Neural cell (in vitro differentiated cells): Measurements from ENCODE around the gene GATA2. TPM values are rescaled to one million over a fixed set of nuclear protein-coding genes. Genes with fewer than 3 reads are reported as not detected.

ENCODE experiments used
- H2AFZ ChIP-seq: fragments of 200-600, 300-800 bp; sonication (generic), shearing (Covaris generic); 2 replicates; pipeline ENCODE4 v1.6.0; 2014; ENCODE audit warnings: low read depth, mild to moderate bottlenecking, antibody characterized with exemption, low read length, moderate library complexity
- H3F3A ChIP-seq: fragments of 200-600 bp; shearing (Covaris generic); 2 replicates; pipeline ENCODE4 v1.6.1; 2016; ENCODE audit warnings: mild to moderate bottlenecking, moderate library complexity, mixed read lengths, antibody characterized with exemption, low read length; ENCODE audit not compliant: insufficient read depth, poor library complexity, severe bottlenecking
- H3K27ac ChIP-seq: fragments of 200-600, 300-800 bp; sonication (generic), shearing (Covaris generic); 2 replicates; pipeline ENCODE4 v1.5.1; 2014; ENCODE audit warnings: mild to moderate bottlenecking, low read length, moderate library complexity
- H3K27me3 ChIP-seq: fragments of 300-800, 200-600 bp; sonication (generic), shearing (Covaris generic); 2 replicates; pipeline ENCODE4 v1.6.0; 2014; ENCODE audit warnings: mild to moderate bottlenecking, low read depth, low read length, moderate library complexity; ENCODE audit not compliant: insufficient read depth
- H3K36me3 ChIP-seq: fragments of 300-800, 200-600 bp; sonication (generic), shearing (Covaris generic); 2 replicates; pipeline ENCODE4 v1.5.1; 2014; ENCODE audit warnings: mild to moderate bottlenecking, antibody characterized with exemption, low read length, moderate library complexity; ENCODE audit not compliant: insufficient read depth
- H3K4me2 ChIP-seq: fragments of 300-800, 200-600 bp; sonication (generic), shearing (Covaris generic); 2 replicates; pipeline ENCODE4 v1.6.0; 2014; ENCODE audit warnings: mild to moderate bottlenecking, low read length
- H3K4me3 ChIP-seq: fragments of 300-800, 200-600 bp; sonication (generic), shearing (Covaris generic); 2 replicates; pipeline ENCODE4 v1.5.1; 2014; ENCODE audit warnings: mild to moderate bottlenecking, low read length, moderate library complexity
- H3K79me2 ChIP-seq: fragments of 200-600 bp; shearing (Covaris generic); replicated peaks from 2 replicates; pipeline ENCODE4 v1.6.0; 2014; ENCODE audit warnings: mild to moderate bottlenecking, low read length, moderate library complexity; ENCODE audit not compliant: insufficient read depth
- H3K9ac ChIP-seq: fragments of 300-800, 200-600 bp; sonication (generic), shearing (Covaris generic); 2 replicates; pipeline ENCODE4 v1.6.1; 2016; ENCODE audit warnings: mild to moderate bottlenecking, low read length, mixed read lengths
- H3K9me2 ChIP-seq: fragments of 200-600 bp; shearing (Covaris generic); 2 replicates; pipeline ENCODE4 v1.6.1; 2016; ENCODE audit warnings: mild to moderate bottlenecking, low read length, mixed read lengths; ENCODE audit not compliant: insufficient read depth
- H3K9me3 ChIP-seq: fragments of 200-600, 300-800 bp; sonication (generic), shearing (Covaris generic); 2 replicates; pipeline ENCODE4 v1.6.1; 2016; ENCODE audit warnings: mild to moderate bottlenecking, mixed run types, low read length, moderate library complexity, mixed read lengths
- H4K20me1 ChIP-seq: fragments of 200-600 bp; shearing (Covaris generic); 2 replicates; pipeline ENCODE4 v1.6.1; 2016; ENCODE audit warnings: mild to moderate bottlenecking, mixed run types; ENCODE audit not compliant: insufficient read depth
- EP300 ChIP-seq: fragments of 450-650 bp; conservative IDR thresholded peaks from 2 replicates; pipeline ENCODE4 v1.6.1; 2014; ENCODE audit warnings: antibody characterized with exemption, mild to moderate bottlenecking, moderate library complexity; ENCODE audit not compliant: poor library complexity, severe bottlenecking
- EZH2 ChIP-seq: fragments of 200-600, 300-800 bp; shearing (Covaris generic), sonication (generic); IDR thresholded peaks from 2 replicates; pipeline ENCODE4 v1.6.1; 2014; ENCODE audit warnings: antibody characterized with exemption, low read length, borderline replicate concordance, mild to moderate bottlenecking; ENCODE audit not compliant: insufficient read depth, poor library complexity, severe bottlenecking
- MXI1 ChIP-seq: fragments of 450-650 bp; conservative IDR thresholded peaks from 2 replicates; pipeline ENCODE4 v1.6.1; 2014; ENCODE audit warnings: antibody characterized with exemption, mild to moderate bottlenecking; ENCODE audit not compliant: poor library complexity, severe bottlenecking
- POLR2AphosphoS5 ChIP-seq: IDR thresholded peaks from 2 replicates; pipeline ENCODE4 v1.6.1; 2012
- RAD21 ChIP-seq: fragments of 450-650 bp; conservative IDR thresholded peaks from 2 replicates; pipeline ENCODE4 v1.6.1; 2014; ENCODE audit warnings: antibody characterized with exemption, mild to moderate bottlenecking, moderate library complexity
- SMC3 ChIP-seq: fragments of 450-650 bp; conservative IDR thresholded peaks from 2 replicates; pipeline ENCODE4 v1.6.1; 2014; ENCODE audit warnings: antibody characterized with exemption, mild to moderate bottlenecking, moderate library complexity; ENCODE audit not compliant: poor library complexity
- TAF1 ChIP-seq: IDR thresholded peaks from 2 replicates; pipeline ENCODE4 v1.6.1; 2012; ENCODE audit warnings: low read depth
- polyA plus RNA-seq: library from polyadenylated mRNA; depleted of rRNA; stranded (reverse); fragments of >200 nt; gene quantifications from 2 replicates; pipeline ENCODE4 v1.2.3, GENCODE V29; 2014
- TF ChIP-seq, protein P1 (sequence below): IDR thresholded peaks from 2 replicates; pipeline ENCODE4 v1.6.1; 2012; ENCODE audit warnings: borderline replicate concordance
- TF ChIP-seq, protein P2 (sequence below): fragments of 450-650 bp; IDR thresholded peaks from 2 replicates; pipeline ENCODE4 v1.5.1; 2014; ENCODE audit warnings: antibody characterized with exemption, mild to moderate bottlenecking, moderate library complexity; ENCODE audit not compliant: poor library complexity, severe bottlenecking

The GATA2 gene
- polyA plus RNA-seq, 1 donor from 2014 or later, result not detected

DNA sequence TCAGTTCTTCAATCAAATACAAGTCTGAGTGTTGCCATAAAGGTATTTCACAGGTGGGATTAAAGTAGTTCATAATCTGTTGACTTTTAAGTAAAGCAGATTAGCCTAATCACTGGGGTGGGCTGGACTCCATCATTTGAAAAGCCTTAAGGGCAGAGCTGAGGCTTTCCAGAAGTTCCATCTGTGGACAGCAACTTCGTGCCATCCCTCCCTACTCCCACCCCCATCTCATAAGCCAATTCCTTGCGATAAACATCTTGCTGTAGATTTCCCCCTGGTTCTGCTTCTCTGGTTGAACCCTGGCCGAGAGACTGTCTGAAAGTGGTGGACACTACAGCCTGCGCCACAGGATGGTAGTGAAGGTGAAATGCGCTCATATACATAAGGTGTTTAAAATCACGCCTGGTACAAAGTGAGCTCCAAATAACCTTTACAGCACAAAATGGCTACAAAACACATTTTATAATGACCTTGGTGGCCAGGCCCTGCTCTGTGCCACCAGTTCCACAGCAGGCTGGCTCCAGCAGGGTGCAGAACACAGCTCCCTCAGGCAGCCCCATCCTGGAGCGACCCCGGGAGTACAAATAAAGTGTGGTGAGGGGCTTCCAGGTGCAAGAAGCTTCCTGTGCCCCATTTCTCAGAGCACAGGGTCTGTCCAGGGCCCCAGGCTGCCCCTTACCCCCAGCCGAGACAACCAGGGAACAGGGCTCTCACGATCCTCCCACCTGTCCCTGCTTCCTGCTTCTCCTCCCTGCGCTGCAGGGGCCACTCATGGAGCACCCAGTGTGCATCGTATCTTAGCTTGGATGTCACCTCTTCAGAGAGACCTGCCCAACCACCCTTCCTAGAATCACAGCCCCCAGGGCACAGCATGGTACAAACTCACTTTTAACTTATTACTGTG lies 25.8 kb upstream of the GATA2 start:
- H4K20me1 ChIP-seq, result no peaks in the 10 kb centered on the region
- H3K79me2 ChIP-seq, result no peaks in the 10 kb centered on the region
- H3K9ac ChIP-seq, result no peak overlapping the region
- H3K4me2 ChIP-seq, result no peak overlapping the region
- H2AFZ ChIP-seq, result no peak overlapping the region
- H3K9me3 ChIP-seq, result peaks cover 7% of the 10 kb centered on the region
- H3K36me3 ChIP-seq, result no peaks in the 10 kb centered on the region
- no peaks in the 10 kb centered on the region for H3K27me3 ChIP-seq
- TF ChIP-seq RAD21, result no peak
- no peak for TF ChIP-seq POLR2AphosphoS5
- TF ChIP-seq, protein P1, sequence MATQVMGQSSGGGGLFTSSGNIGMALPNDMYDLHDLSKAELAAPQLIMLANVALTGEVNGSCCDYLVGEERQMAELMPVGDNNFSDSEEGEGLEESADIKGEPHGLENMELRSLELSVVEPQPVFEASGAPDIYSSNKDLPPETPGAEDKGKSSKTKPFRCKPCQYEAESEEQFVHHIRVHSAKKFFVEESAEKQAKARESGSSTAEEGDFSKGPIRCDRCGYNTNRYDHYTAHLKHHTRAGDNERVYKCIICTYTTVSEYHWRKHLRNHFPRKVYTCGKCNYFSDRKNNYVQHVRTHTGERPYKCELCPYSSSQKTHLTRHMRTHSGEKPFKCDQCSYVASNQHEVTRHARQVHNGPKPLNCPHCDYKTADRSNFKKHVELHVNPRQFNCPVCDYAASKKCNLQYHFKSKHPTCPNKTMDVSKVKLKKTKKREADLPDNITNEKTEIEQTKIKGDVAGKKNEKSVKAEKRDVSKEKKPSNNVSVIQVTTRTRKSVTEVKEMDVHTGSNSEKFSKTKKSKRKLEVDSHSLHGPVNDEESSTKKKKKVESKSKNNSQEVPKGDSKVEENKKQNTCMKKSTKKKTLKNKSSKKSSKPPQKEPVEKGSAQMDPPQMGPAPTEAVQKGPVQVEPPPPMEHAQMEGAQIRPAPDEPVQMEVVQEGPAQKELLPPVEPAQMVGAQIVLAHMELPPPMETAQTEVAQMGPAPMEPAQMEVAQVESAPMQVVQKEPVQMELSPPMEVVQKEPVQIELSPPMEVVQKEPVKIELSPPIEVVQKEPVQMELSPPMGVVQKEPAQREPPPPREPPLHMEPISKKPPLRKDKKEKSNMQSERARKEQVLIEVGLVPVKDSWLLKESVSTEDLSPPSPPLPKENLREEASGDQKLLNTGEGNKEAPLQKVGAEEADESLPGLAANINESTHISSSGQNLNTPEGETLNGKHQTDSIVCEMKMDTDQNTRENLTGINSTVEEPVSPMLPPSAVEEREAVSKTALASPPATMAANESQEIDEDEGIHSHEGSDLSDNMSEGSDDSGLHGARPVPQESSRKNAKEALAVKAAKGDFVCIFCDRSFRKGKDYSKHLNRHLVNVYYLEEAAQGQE, result no peak
- TF ChIP-seq TAF1, result no peak
- no peak for TF ChIP-seq EZH2
- TF ChIP-seq, protein P2, sequence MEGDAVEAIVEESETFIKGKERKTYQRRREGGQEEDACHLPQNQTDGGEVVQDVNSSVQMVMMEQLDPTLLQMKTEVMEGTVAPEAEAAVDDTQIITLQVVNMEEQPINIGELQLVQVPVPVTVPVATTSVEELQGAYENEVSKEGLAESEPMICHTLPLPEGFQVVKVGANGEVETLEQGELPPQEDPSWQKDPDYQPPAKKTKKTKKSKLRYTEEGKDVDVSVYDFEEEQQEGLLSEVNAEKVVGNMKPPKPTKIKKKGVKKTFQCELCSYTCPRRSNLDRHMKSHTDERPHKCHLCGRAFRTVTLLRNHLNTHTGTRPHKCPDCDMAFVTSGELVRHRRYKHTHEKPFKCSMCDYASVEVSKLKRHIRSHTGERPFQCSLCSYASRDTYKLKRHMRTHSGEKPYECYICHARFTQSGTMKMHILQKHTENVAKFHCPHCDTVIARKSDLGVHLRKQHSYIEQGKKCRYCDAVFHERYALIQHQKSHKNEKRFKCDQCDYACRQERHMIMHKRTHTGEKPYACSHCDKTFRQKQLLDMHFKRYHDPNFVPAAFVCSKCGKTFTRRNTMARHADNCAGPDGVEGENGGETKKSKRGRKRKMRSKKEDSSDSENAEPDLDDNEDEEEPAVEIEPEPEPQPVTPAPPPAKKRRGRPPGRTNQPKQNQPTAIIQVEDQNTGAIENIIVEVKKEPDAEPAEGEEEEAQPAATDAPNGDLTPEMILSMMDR, result no peak
- no peak for TF ChIP-seq SMC3
- no peak for TF ChIP-seq EP300
- TF ChIP-seq MXI1, result no peak
- no peaks in the 10 kb centered on the region for H3F3A ChIP-seq
- no peaks in the 10 kb centered on the region for H3K9me2 ChIP-seq
- no peak overlapping the region for H3K4me3 ChIP-seq
- no peak overlapping the region for H3K27ac ChIP-seq

DNA sequence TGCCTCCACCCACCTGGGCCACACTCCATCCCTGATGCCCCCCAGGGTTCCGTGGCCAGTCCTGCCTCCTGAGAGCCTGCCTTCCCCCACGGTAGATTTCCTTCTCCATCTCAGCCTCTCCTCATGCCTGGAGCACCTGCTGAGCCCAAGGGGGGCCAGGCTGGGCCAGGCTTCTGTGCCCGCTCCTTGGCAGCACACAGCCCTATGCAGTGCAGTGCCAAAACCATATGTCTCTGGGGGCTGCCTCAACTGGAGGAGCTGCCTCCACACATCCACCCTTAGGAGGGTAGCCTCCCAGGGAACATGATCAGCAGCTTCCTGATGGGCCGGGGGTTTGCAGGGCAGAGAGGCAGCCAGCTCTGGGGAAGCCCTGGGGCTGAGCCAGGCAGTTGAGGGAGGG lies 24.6 kb upstream of the GATA2 start:
- H3F3A ChIP-seq, result no peaks in the 10 kb centered on the region
- H3K4me3 ChIP-seq, result no peak overlapping the region
- H3K9ac ChIP-seq, result no peak overlapping the region
- H3K9me2 ChIP-seq, result no peaks in the 10 kb centered on the region
- peaks cover 7% of the 10 kb centered on the region for H3K9me3 ChIP-seq
- no peaks in the 10 kb centered on the region for H3K79me2 ChIP-seq
- no peak overlapping the region for H3K4me2 ChIP-seq
- no peak overlapping the region for H3K27ac ChIP-seq
- H3K36me3 ChIP-seq, result no peaks in the 10 kb centered on the region
- H2AFZ ChIP-seq, result no peak overlapping the region
- TF ChIP-seq POLR2AphosphoS5, result no peak
- TF ChIP-seq EP300, result no peak
- no peak for TF ChIP-seq RAD21
- TF ChIP-seq EZH2, result no peak
- no peak for TF ChIP-seq SMC3
- TF ChIP-seq, protein P2, result no peak
- TF ChIP-seq, protein P1, result no peak
- TF ChIP-seq TAF1, result no peak
- no peak for TF ChIP-seq MXI1
- H3K27me3 ChIP-seq, result no peaks in the 10 kb centered on the region
- H4K20me1 ChIP-seq, result no peaks in the 10 kb centered on the region
